NCI-H1092 treated with DMSO at 0.1 percent for 48 hours (cell line): ENCODE measurements around the gene LYSMD1.
"Not testable (repeated sequence)": the region's sequence is repeated elsewhere in the genome, so short reads cannot be mapped to it uniquely, and the experiment has no call there.

Experiments used
- DNase-seq: peaks from one replicate; lab custom pipeline; 2025; lab: John Stamatoyannopoulos, UW

LYSMD1 gene, protein sequence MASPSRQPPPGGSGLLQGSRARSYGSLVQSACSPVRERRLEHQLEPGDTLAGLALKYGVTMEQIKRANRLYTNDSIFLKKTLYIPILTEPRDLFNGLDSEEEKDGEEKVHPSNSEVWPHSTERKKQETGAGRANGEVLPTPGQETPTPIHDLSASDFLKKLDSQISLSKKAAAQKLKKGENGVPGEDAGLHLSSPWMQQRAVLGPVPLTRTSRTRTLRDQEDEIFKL

DNA sequence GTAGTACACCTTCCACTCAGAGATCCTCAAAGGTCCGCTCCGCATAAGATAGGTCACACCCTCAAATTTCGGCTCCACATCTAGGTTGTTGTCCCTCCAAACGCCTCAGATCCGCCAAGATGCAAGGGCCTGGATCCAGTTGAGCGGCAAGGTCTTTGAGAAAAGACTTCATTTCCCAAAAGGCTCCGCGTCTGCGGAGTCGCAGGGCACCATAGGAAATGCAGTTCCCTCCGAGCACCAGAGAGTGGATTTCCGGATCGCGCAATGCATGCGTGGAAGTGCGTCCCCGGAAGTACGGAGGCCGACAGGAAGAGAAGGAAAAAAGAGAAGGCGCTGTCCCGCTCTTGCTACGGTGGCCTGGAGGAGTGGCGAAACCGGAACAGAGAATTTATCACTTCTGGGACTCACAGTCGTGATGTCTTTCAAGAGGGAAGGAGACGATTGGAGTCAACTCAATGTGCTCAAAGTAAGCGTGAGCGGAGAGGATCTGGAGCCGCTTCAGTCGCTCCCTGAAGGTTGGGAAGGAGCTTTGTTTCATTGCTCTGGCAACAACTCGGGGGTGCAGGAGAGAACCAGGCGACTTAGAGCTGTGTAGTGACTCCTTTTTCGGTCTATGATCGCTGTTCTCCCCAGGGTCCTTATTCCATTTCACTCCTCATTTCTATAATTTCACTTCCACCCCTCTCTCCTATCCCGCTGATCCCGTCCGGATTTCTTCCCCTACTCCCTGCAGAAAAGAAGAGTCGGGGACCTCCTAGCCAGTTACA, at the start of gene LYSMD1, which contains the start of gene SCNM1:
TSS of gene LYSMD1 (minus strand) at position 165 of the 767 bp plus-strand sequence. CDS start 644 bp downstream, outside the sequence.
TSS of gene SCNM1 (plus strand) at position 407 of the 767 bp plus-strand sequence. CDS start at position 416, 9 bp downstream.
- DNase-seq: peak; percentile 99

DNA sequence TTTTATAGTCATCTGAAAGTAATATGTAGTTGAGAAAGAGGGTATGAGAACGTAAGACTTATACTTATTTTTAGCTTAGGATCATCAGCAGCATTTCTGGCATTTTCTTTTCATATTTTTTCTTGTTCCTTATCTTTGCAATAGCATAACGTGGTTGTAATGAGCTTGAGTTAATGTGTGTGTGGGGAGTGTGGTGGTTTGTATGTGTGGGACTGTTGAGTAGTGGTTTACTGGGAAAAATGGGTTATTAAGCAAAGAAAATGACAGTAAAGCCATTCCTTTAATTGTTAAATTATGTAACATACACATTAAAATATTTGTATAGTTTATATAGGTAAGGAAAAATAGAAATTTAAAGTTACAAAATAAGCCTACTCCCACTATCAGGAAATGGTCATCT, 47.9 kb upstream of the LYSMD1 start:
- DNase-seq: no peak

- DNase-seq: no peak
Observed at GRCh38 chr1:151211972-151212705, 46.4 kb upstream of the LYSMD1 start.

DNA sequence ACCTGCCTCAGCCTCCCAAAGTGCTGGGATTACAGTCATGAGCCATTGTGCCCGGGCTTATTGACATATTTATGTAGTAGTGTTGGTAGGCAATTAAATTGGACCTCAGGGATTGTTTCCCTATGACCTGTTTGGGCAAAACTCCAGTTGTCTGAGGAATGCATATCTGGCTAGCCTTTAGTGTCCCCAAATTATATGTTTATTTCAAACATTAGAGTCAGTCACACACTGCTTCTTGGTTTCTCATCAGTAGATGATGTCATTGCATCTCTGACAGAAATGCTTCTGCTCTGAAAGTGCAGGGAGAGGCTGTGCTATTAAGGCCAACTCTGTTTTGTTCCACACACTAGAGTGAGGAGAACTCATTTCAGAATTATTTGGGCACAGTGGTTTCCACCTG, 45.1 kb upstream of the LYSMD1 start:
- DNase-seq: no peak

DNA sequence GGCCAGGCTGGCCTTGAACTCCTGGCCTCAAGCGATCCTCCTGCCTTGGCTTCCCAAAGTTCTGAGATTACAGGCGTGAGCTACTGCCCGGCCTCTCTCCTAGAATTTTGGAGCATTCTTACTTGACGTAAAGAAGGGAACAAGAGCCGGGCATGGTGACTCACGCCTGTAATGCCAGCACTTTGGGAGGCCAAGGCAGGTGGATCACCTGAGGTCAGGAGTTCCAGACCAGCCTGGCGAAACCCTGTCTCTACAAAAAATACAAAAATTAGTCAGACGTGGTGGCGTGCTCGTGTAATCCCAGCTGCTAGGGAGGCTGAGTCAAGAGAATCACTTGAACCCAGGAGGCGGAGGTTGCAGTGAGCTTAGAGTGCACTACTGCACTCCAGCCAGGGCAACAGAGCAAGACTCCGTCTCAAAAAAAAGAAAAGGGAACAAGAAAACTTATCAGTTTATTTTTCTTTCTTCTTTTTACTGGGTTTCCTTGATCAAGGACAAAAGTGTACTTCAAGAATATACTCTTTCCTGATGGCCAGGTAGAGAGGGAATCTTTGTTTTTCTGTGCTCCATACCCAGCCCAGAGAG, 39.8 kb upstream of the LYSMD1 start:
- DNase-seq: not testable (repeated sequence)

DNA sequence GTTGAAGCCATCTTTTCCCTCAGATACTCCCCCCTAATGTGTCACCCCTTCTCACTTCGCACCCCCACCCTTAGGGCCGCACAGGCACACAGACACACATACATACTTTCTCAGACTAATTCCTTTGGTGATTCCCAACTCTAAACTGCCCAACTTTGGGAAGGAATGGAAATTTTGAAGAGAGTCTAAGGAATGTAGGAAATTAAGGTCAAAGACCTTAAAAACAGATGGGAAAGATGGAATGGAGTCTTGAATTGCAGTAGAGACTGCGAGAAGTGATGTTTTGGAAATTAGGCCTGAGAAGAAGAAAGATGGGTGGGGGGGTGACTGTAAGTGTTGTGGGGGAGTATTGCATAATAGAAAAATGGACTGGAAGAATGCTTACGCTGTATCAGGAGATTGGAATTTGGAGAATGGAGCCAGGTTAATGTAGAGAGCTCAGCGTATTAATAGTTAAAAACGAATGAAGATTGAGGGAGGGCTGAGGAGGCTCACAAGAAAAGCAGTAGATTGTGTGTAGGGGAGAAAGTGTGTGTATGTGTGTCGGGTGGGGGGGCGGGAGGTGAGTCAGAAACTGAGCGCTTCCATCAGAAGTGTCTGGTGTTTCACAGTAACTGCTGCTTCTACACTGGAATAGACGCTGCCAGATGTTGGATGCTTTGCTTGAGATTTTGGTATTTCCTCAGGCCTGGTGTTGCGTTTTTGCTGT, 34.3 kb upstream of the LYSMD1 start:
- no peak for DNase-seq

DNA sequence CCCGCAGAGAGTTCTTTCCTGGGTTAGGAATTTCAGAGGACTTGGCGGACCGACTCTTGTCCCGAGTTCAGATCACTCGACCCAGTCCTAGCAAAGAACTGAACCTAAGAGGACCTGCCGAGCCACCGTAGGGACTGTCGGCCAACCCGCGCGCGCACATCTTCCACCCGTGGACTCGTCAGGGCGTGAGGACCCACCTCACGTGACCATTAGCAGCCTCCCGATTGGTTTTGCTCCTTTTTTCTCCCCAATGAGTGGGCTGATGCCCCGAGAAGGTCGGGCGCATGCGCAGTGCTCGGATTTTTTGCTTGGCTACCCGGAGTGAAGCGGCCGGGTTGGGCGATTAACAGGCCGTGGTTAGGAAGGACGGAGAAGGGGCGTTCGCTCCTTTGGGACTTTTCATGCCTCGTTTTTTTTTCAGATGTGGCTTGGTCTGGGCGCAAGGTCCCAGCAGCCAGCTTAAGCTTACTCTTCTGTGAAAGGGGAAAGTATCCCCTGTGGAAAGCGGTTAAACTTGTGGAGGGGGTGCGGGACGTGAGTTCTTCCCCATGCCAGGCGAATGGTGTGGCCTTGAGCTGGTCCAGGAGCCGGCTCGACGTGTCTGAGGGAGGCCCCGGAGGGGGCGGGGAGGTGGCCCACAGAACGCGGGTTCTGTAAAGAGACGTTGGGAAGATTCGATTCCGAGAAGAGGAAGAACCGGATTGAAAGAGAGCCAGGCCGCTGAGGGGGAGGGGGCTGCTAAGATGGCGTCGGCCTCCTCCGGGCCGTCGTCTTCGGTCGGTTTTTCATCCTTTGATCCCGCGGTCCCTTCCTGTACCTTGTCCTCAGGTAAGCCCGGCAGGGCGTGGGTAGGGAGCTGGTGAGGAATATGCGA, 32.8 kb upstream of the LYSMD1 start, which contains the start of gene PIP5K1A:
TSS of gene PIP5K1A (plus strand) at position 299 of the 874 bp plus-strand sequence. CDS start at position 744, 445 bp downstream.
- DNase-seq: peak; percentile 99

- peak; percentile 62 for DNase-seq
Observed at GRCh38 chr1:151197863-151198253, 32.2 kb upstream of the LYSMD1 start.

DNA sequence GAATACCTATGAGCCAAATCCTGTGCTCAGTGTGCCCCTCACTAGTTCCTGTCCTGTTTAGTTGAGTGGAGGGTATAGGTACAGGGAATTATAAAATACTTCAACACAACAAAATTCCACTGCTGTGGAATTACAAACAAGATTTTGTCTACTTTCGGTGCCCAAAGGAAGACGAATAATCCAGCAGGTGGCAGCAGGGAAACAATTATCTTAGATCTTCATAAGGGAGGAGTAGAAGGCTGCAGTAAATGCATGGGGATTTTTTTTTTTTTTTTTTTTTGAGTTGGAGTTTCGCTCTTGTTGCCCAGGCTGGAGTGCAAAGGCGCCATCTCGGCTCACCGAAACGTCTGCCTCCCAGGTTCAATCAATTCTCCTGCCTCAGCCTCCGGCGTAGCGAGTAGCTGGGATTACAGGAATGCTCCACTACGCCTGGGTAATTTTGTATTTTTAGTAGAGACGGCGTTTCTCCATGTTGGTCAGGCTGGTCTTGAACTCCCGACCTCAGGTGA, 30.6 kb upstream of the LYSMD1 start:
- peak; percentile 82 for DNase-seq

DNA sequence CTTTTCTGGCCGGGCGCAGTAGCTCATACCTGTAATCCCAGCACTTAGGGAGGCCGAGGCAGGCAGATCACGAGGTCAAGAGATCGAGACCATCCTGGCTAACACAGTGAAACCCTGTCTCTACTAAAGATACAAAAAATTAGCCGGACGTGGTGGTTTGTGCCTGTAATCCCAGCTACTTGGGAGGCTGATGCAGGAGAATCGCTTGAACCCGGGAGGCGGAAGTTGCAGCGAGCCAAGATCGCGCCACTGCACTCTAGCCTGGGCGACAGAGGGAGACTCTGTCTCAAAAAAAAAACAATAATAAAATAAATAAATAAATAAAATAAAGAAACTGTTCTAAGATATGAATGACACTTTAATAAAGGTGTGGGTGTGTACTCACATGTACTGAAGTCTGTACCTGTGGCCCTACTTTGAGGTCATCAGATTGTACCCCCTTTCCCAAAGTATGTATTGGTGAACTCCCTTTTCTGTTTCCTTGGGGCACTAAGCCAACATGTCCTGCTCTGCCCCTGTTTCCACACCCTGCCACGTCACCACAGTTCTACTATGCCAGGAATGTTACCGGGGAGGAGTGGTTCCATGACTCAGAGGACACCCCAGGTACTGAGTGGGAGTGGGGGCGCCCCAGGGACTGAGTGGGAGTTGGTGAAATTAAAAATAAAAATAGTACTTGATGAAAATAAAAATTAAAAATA, 29.3 kb upstream of the LYSMD1 start:
- DNase-seq: not testable (repeated sequence)

DNA sequence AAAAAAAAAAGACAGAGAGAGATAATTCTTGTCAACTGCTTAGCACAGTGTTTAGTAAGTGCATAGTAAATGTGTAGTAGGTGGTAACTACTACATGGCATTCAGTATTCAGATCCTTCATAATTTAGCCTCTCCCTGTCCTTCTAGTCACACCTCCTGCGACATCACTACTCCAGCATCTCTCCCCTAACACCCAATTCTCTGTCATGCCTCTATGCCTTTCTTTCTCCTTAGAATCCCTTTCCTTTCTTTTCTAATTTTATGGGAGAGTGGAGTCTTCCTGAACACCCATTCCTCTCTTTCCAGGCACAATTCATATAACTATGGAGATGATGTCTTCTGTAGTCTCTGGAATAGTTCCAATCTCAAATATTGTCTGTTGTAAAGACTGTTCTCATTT, 28.2 kb upstream of the LYSMD1 start:
- no peak for DNase-seq

DNA sequence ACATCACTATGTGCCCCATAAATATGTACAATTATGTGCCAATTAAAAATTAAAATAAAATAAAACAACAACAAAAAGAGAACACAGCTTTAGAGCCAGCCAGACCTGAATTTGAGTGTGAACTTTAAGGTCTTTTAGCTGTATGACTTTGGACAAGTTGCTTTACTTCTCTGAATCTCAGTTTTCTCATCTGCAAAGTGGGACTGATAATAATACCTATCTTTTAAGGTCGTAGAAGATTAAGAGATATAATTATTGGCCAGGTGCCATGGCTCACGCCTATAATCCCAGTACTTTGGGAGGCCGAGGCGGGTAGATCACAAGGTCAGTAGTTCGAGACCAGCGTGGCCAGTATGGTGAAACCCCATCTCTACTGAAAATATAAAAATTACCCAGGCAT, 27.6 kb upstream of the LYSMD1 start:
- DNase-seq: no peak

DNA sequence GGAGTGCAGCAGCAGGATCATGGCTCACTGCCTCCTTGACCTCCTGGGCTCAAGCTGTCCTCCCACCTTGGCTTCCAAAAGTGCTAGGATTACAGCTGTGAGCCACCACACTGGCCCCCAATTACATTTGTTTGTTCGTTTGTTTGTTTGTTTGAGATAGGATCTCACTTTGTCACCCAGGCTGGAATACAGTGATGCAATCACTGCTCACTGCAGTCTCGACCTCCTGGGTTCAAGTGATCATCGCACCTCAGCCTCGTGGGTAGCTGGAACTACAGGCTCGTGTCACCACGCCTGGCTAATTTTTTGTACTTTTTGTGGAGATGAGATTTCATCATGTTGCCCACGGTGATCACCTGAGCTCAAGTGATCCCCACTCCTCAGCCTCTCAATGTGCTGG, 26.3 kb upstream of the LYSMD1 start:
- no peak for DNase-seq

GRCh38 chr1:151189637-151190445, 24.1 kb upstream of the LYSMD1 start, which contains the start of gene VPS72:
Gene VPS72, minus strand, starts transcription at chr1:151190197. Its CDS starts 76 bp downstream, at chr1:151190121.
- DNase-seq: peak; percentile 97

DNA sequence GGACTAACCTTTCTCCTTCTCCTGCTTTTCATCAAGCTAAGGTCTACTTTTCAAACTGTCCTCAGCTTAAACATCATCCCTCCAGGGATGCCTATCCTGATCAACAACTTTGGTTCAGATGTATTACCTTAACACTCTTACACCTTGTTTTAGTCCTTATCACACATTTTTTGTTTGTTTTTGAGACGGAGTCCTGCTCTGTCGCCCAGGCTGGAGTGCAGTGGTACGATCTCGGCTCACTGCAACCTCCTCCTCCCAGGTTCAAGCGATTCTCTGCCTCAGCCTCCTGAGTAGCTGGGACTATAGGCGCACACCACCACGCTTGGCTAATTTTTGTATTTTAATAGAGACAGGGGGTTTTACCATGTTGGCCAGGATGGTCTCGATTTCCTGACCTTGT, 23.0 kb upstream of the LYSMD1 start:
- DNase-seq: not testable (repeated sequence)

DNA sequence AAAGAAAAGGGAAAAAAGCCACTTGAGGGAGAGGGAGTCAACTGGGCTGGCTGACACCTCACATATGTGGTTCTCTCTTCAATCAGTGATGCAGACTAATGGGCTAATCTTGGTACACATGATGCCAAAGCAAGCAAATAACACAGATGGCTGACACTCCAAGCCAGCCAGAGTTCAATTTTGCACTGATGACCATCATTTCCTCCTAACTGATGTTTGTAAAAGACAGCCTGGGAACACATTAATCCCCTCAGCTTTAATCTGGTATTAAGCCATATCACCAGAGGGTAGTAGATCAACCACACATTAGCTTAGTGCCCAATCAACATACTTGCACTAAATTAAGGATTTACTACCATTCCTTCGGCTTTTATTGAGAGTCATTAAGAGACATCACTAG, 21.5 kb upstream of the LYSMD1 start:
- peak; percentile 45 for DNase-seq

DNA sequence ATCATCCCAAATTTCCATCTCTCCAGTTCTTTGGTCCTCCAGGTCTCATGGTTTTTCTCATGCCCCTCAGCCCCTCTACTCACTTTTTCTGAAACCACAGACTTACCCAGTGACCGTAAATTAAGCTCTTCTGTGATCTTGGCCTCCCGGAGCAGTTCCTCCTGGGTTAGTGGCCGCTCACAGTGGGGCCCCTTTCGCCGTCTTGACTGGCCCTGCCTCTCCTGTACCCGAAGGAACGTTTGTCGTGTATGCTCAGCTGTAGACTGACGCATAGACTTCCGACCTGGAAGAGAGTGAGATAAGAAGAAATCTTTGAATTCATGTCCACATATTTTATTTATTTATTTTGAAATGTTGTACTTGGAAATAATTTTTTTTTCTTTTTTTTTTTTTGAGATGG, 18.5 kb upstream of the LYSMD1 start:
- no peak for DNase-seq

DNA sequence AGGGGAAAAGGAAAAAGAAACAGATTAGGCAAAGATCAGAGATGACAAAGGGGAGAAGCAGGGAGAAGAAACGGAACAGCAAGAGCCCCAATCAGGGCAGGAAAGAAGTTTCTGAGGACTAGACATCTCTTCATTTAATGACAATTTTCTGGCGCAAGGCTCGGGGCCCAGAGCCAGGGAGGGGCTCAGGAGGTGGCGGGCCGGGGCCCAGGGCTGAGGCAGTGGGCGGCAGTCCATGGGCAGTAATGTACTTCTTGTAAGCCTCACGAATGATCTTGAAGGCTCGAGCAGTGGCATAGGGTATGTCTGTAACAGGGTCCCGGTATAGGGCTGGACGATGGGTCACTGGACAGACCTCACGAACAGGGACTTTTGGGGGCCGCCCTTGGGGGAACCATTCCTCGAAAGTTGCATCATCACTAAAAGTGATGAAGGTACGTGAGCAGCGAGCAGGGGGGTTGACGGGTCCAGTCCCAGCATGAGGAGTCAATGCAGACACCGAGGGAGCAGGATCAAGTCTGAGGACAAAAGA, 10.9 kb upstream of the LYSMD1 start:
- no peak for DNase-seq
